GM12873 (cell line): ENCODE data around the gene AMH.

Experiments used
- TF ChIP-seq, protein P1 (sequence below): IDR thresholded peaks from 2 replicates; pipeline ENCODE4 v1.5.1; 2012; ENCODE audit warnings: low read depth, mild to moderate bottlenecking, moderate library complexity, low read length, control low read depth; ENCODE audit not compliant: insufficient read depth; ENCODE audit errors: missing control alignments

AMH gene

DNA sequence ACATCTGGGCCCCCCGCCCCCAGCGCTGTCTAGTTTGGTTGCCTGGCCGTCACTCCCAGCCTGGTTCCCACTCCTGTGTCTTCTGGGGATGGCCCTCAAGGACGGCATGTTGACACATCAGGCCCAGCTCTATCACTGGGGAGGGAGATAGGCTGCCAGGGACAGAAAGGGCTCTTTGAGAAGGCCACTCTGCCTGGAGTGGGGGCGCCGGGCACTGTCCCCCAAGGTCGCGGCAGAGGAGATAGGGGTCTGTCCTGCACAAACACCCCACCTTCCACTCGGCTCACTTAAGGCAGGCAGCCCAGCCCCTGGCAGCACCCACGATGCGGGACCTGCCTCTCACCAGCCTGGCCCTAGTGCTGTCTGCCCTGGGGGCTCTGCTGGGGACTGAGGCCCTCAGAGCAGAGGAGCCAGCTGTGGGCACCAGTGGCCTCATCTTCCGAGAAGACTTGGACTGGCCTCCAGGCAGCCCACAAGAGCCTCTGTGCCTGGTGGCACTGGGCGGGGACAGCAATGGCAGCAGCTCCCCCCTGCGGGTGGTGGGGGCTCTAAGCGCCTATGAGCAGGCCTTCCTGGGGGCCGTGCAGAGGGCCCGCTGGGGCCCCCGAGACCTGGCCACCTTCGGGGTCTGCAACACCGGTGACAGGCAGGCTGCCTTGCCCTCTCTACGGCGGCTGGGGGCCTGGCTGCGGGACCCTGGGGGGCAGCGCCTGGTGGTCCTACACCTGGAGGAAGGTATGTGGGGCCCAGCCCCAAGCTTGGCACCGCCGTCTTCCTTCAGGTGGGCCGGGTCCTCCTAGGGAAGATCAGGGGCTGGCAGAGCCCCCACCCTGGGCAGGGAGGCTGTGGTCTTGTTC is at the start of gene AMH:
Gene AMH, plus strand, starts transcription at position 314 of the 857 bp plus-strand sequence. Its CDS starts 10 bp downstream, at position 324.
- TF ChIP-seq, protein P1, sequence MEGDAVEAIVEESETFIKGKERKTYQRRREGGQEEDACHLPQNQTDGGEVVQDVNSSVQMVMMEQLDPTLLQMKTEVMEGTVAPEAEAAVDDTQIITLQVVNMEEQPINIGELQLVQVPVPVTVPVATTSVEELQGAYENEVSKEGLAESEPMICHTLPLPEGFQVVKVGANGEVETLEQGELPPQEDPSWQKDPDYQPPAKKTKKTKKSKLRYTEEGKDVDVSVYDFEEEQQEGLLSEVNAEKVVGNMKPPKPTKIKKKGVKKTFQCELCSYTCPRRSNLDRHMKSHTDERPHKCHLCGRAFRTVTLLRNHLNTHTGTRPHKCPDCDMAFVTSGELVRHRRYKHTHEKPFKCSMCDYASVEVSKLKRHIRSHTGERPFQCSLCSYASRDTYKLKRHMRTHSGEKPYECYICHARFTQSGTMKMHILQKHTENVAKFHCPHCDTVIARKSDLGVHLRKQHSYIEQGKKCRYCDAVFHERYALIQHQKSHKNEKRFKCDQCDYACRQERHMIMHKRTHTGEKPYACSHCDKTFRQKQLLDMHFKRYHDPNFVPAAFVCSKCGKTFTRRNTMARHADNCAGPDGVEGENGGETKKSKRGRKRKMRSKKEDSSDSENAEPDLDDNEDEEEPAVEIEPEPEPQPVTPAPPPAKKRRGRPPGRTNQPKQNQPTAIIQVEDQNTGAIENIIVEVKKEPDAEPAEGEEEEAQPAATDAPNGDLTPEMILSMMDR, result no peak

DNA sequence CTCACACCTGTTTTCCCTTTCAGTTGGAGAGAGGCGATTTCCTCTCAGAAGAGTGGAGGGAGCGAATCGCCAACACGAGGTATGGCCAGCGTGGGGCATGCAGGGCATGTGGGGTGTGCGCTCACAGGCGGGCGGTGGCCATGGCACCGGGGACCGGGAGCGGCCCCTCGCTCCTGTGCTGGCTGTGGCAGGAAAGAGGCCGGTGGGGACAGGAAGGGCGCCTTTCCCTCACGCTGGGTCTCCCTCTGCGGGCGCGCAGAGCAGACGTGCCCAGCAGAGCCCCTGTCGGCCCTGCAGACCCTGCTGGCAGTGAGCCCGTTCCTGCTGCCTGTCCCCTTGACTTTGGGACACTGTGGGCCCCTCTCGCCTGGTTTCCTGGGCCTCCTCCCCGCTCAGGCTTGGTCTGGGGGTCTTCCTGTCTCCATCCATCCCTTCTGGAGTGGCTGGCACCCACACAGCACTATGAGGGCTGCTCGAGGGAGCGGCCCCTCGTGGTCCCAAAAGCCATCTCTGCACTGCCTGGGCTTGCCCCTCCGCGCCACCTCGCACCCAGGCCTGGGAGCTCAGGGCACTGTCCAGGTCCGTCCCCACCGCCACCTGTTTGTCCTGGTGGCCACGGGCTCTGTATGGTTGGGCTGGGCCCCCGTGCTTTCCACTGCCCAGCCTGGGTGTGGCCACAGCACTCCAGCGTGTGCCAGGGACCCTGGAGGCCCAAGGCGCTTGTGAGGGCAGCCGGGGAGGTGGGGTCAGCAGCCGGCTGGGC is 49.1 kb upstream of the AMH start:
- TF ChIP-seq, protein P1, result no peak

DNA sequence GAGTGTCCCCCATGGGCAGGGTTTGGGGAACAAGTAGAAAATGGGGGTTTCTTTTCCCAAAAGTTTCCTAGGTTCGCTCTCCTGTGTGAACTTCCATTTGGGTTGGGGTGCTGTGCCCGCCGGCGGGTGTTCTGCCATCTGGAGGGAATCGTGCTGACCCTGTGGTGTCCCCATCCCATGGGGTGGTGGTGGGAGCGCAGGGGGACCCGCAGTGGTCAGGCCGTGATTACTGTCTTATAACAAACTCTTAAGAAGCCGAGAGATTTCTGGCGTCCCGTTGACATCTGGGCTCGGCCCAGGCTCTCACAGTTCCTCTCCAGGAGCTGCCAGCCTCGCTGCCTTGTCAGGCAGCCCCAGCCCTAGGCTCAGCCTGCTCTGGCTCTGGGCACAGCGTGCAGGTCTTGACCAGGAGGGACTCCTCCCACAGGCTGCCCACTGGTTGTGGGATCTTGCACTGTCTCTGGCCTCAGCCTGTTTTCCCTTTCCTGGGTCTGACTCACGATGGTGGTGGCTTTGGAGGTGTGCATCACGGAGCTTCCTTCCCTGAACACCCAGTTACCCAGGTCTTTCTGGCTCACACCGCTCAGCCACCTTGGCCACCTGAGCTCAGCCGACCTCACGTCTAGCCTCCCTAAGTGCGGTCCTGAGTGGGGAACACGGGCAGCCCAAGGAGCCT is 47.5 kb upstream of the AMH start:
- TF ChIP-seq, protein P1, result no peak

DNA sequence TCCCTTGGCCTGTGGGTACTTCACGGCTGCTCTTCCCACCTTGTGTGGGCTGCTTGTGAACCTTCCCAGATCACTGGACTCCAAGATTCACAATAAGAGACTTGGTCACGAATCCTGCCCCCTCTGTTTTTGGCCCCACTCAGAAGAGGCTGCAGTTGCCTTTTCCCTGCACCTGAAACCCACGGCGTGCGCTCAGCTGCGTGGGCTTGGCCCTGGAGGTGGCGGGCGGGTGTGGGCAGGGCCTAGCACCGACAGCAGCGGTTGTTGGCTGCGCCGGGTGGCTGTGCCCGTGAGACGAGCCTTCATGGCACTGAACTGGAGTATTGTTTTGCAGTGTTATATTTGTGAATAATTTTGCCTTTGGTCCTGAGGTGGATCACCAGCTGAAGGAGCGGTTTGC is 46.8 kb upstream of the AMH start:
- TF ChIP-seq, protein P1, result no peak

DNA sequence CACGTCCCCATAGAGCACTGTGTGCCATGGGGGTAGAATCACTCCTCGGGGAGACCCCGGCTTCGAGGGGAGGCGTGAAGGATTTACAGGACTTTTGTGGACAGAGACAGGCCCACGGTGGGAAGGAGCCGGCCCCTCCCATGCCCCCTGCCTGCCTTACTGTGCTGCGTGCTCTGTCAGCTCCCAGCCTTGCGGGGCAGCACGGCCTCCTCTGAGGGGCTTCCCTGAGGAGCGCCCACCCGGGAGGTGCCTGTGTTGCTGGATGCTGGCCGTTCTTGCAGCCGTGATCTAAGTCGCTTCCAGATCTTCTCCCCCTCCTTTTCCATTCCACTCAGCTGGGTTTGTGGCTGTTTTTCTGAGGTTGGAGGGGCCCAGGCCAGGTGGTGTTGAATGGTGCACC is 42.1 kb upstream of the AMH start:
- TF ChIP-seq, protein P1, result no peak

DNA sequence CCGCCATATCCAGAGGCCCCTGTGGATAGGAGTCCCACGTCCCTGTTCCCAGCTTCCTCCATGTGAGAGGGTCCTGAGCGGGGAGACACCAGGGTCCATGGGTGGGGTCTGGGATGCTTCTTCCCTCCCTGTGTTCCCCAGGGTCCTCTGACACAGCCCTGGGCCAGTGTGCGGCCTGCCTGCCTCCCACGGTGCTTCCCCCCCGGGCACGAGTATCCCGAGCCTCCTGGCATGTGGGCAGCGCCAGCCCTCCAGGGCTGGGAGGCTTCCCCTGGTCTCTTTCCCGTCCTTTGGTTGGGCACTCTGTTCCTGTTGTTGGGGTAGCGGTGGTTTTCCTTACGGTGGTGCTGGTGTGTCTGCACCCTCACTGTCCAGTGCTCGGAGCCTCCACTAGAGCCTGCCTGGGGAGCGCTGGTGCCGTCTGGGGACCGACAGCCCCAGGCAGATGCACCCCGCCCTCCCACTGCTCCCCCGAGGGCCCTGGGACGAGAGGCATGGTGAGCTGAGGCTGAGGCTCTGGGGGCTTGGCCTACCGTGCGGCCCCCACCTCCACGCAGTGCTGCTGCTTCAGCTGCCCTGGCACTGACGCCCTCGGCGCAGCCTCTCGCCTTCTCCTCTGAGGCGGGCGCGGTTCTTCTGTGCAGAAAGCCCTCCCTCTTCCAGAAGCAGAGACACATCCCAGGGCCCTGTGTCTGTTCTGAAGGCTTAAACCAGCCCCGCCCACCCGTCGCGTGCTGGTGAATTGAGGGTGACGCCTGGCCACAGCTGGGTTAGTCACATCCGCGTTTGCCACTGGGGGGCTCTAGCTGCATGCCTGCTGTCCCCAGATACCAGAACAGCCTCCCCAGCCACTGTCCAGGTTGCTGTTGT is 40.9 kb upstream of the AMH start:
- TF ChIP-seq, protein P1, result peak; percentile 34
